NOMO-1 treated with DMSO at 0.1 percent for 48 hours (cell line): ENCODE measurements around the gene TENT4A.
A peak's percentile ranks its signal among the peaks of the same experiment; 100 is the strongest.

ENCODE experiments used
- DNase-seq: peaks from one replicate; lab custom pipeline; 2025; ENCODE audit not compliant: unreplicated experiment; lab: John Stamatoyannopoulos, UW

Gene TENT4A

DNA sequence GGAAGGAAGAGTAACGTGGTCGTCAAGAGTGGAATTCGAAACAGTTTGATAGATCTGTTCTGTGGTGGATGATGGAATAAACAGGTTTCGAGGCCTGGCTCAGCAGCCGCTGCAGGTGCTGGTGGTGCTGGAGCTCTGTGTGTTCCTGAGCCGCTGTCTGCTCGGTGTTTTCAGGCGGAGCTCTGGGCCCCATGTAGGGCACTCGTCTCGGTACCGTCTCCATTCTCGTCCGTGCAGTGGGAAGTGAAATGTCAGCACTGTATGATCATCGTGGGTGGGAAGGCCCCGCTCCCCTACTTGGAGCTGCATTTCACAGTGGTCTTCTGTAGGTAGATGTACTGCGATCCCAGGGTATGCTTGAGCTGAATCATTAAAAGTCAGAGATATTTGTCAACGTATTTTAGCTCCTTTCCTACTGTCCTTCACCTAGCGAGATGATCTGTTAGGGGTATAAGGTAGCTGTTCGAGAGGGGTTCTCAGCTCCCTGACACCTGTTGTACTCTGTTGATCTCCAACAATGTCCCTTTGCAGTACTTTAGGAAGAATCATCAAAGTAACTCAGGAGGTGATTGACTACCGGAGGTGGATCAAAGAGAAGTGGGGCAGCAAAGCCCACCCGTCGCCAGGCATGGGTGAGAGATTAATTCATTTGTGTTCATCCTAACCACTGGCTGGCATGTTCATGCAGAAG, 35.9 kb downstream of the TENT4A start:
- DNase-seq = no peak

DNA sequence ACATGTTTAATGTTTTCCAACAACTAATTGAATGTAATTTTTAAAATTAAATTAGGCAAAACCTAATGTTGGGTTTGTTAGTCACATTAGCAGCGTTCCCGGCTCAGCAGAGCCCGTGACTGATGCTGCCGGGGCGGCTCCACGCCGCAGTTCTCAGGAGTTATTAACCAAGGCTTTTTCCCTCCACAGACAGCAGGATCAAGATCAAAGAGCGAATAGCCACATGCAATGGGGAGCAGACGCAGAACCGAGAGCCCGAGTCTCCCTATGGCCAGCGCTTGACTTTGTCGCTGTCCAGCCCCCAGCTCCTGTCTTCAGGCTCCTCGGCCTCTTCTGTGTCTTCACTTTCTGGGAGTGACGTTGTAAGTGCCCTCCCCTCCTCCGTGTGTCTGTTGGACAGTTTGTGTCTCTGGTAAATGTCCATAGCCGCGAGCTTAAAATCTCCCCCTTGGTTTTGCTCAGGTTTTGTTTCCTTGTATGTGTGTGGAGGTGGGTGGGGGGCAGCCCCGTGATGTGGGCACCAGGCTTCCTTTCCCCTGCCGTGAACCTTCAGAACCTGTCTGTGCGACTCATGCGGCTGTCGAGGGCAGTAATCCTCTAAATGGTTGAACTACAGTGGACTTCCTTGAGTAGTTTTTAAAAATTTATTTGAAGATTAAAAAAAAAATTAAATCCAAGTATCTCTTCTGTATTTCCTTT, 37.1 kb downstream of the TENT4A start:
- DNase-seq = no peak

DNA sequence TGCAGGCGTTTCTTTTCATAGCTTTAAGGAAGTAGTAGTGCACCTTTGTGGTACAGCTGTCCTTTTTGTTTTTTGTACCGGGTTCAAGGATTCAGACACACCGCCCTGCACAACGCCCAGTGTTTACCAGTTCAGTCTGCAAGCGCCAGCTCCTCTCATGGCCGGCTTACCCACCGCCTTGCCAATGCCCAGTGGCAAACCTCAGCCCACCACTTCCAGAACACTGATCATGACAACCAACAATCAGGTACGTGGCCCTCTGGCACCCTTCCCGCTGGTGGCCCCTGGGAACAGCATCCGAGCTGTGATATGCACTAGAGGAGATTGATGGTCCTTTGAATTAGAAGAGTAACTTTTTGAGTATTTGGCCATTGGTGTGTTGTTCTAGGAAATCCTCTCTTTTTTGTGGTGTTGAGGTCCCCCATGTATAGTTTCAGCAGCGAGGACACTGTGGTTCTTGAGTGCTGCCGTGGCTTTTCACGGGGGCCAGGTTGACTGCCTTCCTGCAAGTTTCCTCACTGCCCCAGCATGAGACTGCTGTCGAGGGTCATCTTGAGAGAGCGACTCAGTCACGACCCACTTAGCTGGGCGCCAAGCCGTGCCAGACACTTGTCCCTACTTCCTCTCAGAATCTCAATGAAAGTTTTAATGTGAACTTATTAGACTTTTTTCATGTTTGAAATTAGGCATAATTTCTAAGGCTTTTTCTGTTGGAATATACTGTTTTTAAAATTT, 37.9 kb downstream of the TENT4A start:
- no peak for DNase-seq

DNA sequence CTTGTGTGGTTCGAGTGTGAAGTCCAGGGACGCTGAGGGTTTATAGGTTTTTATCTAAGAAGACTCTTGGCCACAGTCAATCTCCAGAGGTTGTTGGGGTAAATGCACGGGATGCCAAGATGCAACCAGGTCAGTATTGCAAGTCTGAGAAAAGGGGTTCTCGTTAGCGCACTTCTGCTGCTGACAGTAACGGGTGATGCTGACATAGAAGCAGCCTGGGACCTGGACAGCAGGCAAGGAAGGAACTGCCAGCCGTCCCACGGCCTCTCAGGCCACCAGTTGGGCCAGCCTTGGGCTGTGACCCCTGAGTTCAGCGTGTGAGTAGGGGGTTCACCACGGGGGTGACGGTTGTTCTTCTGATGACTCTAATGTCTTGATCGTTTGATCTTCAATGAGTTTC, 39.0 kb downstream of the TENT4A start:
- no peak for DNase-seq

DNA sequence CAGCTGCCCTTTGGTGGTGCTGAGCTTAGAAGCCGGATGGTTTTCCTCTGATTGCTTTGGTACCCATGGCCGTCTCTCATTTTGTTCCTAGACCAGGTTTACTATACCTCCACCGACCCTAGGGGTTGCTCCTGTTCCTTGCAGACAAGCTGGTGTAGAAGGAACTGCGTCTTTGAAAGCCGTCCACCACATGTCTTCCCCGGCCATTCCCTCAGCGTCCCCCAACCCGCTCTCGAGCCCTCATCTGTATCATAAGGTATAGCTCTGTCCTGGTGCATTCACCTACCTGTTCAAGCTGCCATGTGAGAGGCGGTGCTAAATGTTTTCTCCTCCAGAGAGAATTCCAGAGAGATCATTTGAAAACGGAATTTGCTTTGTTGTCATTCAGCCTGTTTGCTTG, 39.5 kb downstream of the TENT4A start:
- no peak for DNase-seq

DNA sequence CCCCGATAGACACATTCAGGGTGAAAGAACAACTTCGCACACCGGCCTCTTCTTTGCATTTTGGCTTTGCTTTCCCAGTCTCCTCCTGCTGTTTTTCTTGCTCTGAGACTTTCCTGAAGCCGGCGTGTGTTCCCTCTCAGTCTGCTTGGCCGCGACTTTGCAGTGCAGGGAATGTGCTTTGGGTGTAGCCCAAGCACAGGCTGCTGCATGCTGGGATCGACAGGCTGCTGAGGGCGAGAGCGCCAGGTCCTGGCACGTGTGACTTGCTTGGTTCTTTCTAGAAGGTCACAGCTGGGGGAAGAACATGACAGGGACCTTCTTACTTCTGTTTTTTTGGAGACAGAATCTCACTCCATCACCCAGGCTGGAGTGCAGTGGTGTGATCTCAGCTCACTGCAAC, 40.6 kb downstream of the TENT4A start:
- no peak for DNase-seq

DNA sequence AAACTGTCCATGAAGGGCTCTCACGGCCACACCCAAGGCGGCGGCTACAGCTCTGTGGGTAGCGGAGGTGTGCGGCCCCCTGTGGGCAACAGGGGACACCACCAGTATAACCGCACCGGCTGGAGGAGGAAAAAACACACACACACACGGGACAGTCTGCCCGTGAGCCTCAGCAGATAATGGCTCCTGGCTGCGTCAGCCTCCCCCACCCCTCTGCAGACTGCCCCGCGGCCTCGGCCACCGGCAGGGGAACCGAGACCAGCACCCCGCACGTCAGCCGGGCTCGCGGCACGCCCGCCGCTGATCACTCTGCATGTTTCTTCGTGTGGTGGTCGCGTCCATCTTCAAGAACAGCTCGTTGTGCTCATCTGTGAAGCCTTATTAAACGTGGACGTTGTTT, 41.5 kb downstream of the TENT4A start:
- no peak for DNase-seq

DNA sequence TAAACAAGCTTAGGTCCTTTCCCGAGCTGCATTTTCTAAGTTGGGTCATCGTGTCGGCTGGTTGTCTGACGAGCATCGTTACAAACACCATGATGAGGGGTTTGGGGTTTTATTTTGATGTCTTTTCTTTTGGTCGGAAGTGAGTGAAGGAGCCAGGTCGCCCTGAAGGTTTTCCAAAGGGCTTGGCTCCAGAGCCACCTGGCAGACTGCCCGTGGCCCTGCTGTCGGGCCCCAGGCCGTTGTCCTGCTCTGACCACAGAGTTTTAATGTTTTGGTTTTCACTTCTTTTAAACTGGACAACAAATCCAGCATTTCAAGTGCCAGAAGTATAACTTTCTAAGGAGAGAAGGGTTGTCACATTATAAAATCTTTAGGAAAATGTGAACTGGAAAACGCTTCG, 42.3 kb downstream of the TENT4A start:
- no peak for DNase-seq

DNA sequence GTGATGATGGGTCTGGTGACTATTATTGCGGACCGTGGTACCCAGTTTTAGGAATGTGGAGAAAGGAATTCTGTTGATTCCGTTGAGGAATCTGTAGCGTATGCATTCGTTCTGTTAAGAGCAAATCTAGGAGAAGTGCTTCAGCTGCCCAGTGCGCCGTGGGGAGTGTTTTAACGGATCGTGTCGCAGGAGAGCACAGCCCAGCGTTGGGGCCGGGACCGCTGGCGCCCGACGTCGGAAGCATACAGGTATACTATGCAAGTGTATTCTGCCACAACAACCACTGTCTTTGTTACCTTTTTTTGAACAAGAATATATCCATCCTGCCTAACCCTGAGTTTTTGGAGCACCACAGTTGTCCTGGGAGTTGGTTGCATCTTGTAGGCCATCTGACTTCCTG, 42.7 kb downstream of the TENT4A start:
- no peak for DNase-seq

DNA sequence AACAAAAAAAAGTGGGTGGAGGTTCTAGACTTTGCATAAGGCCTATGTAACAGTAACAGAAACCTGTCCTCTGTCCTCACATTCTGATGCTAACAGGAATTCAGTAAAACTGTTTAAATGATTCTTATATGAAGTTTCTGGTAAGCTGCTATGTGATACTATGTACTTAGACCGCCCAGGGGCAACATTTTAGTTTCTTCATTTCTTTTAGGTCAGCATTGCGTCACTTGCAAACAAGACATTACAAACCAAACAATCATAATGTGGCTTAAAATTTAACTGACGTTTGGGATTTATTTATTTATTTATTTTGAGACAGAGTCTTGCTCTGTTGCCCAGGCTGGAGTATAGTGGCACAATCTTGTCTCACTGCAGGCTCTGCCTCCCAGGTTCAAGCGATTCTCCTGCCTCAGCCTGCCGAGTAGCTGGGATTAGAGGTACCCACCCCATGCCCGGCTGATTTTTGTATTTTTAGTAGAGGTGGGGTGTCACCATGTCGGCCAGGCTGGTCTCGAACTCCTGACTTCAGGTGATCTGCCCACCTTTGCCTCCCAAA, 44.3 kb downstream of the TENT4A start:
- no peak for DNase-seq

DNA sequence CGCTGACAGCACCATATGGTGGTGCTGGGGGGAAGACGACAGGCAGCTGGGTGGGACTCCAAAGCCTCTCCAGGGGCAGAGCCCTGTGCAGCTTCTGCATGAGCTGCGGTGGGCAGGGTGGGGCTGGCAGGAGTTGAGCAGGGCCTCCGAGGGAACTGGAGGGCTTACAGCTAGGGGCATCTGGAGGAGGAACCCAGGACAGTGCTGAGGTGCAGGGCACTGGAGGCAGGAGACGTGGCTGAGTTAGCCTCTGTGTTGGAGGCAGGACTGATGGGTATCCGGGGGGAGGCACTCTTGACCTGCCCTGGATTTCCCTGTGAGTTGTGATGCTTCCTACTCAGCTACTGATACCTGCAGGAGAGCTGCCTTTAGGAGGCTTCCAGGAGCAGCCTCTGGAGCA, 45.0 kb downstream of the TENT4A start:
- no peak for DNase-seq

DNA sequence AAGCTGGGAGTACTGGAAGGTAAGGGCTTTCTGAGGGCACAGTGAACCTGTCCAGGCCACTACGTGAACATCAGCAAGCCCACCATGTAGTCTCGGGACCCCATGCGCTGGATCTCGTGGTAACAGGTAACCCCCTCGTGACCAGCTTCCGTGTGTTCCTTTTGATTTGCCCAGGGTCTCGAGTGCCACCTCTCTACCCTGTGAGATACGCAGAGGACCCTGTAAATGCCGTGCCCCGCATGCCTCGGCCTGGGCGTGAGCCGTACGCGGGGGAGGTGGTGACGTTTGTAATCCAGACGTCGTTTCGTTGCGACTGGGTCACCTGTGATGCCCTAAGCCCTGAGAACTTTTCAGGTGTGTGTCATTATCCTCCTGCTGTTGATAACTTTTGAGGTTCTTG, 45.5 kb downstream of the TENT4A start:
- DNase-seq = no peak

DNA sequence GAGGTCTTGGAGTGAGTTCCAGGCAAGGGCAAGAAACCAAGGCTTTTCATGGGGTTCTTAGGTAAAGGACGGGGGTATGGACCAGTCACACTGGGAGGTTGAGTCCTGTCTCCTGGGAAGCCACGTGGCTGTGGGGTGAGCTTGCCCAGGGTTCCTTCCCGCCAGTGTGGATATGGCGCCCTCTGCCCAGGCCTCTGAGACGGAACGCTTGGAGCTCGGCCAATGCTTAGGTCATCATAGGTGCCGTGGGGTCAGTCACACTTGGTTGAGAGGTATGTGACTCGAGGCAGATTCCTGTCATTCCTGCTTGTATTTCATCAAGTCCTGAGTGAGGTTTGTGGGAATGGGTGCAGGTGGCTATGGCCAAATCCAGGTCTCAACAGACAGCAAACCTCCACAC, 46.2 kb downstream of the TENT4A start:
- DNase-seq = no peak

DNA sequence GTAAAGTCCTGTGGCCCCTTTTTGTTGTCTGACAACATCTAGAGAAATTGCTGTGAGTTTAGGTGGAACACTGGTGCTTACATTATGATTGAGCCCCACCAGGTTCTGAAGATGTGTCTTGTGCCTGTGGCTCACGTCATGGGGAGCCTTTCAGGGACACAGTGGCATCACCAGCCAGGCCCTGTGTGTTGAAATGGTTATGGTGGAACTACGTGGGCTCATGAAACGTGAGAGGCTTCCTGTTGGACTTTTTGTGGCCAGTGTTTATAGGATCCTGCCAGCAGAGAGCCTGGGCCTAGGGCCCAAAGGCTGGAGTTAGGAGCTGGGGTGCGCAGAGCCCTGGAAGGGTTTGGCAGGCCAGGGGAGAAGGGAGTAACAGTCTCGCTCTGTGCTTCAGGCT, 46.8 kb downstream of the TENT4A start:
- no peak for DNase-seq

DNA sequence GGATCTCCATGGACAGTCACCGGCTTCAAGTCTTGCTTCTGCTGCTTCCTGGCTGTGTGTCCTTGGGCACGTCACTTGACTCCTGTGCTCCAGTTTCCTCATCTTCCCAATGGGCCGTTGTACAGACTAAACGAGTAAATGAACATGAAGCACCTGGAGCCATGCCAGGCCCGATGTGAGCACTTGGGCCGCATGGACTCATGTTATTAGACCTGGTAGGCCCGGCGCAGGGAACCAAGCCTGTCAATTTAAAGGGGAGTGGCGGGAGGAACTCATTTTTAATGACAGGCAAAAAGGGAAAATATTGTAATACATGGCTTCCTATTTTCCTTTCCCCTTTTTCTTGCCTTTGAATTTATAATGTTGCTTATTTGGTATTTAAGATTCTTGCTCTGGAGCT, 47.5 kb downstream of the TENT4A start:
- DNase-seq = peak; percentile 20

DNA sequence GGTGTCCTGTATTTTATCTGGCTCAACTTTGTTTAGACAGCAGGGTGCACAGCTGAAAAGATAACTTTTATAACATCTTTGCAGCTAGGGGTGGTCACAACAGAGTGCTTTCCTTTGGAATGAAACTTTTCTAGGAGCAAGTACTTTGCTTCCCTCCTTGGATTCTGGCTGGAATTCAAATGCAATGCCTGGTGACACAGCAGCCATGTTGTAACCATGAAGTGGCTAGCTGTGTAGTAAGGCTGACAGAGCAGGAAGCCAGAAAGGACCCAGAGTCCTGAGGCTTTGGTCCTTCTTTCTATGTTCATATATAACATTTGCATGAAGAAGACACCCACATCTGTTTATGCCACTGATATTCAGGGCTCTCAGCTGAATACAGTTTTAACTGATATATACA, 48.1 kb downstream of the TENT4A start:
- no peak for DNase-seq

DNA sequence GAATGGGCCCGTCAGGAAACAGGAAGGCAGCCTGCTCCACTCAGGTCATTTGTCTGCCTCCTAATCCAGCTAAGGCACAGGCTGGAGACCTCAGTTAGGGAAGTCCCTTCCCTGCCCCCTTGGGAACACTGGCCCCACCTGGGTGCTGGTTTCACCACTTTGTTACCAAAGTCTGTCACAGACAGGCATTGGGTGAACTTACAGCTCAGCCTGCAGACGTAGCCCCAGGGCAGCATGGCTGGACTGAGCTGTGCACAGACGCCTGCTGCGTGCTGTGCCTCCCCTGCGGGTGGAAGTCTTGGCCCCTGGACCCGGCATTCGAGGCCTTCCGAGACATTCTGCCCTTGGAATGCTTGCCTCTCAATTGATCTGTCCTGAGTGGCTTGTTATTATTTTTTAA, 48.9 kb downstream of the TENT4A start:
- DNase-seq = no peak

DNA sequence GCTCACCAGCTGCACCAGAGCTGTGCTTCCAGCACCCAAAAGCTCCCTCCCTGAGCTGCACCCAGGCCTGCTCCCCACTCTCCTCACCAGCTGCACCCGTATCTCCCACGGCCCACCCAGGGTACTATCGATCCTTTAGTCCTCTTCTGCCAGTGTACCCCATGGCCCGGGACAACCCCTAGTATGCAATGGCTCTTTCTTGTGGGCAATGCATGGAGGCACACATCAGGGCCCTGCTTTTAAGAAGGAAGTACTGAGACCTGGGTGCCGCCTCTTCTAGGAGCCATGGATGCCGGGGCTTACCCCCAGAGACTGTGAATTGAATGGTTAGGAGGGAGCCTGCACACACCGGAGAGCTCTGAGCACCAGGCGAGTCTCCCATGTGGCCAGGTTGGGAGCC, 49.5 kb downstream of the TENT4A start:
- no peak for DNase-seq

DNA sequence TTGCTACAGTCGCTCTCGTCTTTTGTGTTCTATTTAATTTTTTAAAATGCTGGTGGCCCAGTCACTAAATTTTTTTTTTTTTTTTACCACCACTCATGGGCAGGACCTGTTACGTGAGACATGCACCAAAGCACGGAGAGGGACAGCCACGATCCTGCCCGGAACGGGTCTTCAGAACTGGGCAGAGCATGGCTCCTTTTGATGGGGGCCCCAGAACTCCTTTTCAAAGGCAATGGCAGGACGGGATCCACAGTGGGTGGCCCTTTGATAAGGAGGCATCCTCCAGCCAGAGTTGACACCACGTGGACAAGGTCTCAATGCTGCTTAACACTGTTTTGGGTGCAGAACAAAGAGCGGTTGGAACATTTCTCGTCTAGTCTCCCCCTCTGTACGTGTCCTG, 50.0 kb downstream of the TENT4A start:
- DNase-seq = no peak

DNA sequence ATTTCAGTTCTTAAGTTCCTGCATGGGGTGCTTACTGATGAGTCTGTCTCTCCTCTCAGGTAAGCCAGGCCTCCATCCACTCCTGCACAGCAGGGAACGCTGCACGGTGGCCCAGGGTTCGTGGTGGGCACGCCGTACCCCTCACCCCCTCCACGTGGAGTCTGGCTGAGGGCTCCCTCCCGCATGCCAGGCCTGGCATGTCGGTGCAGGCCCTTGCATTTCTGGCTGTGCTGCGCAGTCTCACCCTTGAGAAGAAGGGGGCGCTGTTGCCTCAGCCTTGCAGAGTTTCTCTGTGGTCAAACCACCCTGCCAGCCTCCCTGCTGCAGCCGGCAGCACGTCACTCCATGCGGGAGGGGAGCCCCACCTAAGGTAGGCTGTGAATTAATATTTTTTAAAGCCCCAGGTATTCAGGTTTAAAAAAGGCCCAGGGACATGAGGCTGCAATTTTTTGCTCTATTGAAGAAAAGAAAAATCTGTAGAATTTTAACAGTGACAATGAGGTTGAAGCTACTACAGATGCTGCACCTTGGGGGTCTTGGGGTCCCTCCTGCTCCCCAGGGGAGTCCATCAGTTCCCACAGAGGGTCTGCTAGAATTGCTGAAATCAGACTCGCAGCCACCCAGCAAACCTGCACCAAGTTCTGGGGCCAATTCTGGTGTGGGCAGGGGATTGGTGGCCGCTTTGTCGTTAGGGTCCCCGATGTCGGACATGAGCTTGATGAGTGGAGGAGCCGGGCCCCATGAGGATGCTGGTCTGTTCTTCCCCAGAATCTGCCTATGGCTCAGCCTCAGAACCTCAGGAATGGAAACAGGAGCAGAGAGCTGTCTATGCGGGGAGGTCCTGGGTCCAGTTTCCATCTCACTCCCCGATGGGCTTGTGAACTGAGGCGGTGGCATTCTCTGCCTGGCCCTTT, 52.6 kb downstream of the TENT4A start:
- peak; percentile 94 for DNase-seq

DNA sequence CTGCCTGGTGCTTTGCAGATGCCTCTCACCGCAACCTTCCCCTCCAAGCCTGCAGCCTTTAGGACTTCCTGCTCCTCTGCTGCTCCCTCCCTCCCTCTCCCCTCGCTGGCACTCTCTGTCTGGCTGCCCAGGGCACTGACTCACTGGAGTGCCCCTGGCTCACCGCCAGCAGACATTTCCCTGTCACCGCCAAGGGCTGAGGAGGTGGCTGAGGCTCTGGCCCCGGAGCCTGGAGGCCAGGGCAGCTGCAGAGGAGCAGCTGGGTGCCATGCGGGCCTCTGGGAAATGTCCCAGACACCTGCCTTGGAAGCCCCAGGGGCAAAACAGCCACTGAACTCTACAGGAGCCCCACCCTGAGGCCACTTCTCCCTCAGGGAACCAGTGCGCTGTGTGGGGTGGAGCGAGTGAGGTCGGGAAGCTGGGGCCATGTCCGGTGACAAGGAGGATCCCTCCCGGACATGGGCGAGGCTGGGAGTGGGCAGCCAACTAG, 53.4 kb downstream of the TENT4A start:
- peak; percentile 99 for DNase-seq
